HG03060 (cell line): Measurements from ENCODE around the gene NREP.
A peak's percentile ranks its signal among the peaks of the same experiment; 100 is the strongest.
"Not testable (repeated sequence)": the region's sequence is repeated elsewhere in the genome, so short reads cannot be mapped to it uniquely, and the experiment has no call there.

ENCODE experiments used
- ATAC-seq: cut with Tn5 transposase; IDR thresholded peaks from one replicate; pipeline ENCODE4 v1.9.1; 2021; ENCODE audit warnings: low read depth, moderate number of reproducible peaks; ENCODE audit not compliant: unreplicated experiment

NREP gene

GRCh38 chr5:111741278-111741677, 15.7 kb downstream of the NREP start:
- ATAC-seq: no peak

GRCh38 chr5:111739416-111739815, 17.6 kb downstream of the NREP start:
- ATAC-seq: no peak

DNA sequence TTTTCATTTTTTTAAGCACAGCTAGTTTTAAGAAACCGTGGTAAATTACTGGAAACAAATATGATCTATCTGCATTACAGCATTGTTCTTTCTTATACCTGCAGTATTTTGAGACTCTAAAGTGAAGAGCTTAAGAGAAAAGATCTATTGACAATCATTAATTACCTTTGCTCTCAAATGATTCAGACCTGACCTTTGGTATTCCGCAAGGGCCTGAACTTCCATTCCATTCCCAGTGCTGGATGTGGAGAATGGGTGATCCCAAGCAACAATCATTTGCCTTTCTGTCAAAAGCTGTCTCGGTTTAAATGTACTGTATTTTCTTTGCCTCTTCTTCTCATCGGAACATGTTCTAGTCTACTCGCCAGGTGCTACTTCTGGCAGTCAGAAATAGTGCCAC, 18.9 kb downstream of the NREP start:
- no peak for ATAC-seq

- ATAC-seq: no peak
Measured at GRCh38 chr5:111737716-111738115, 19.3 kb downstream of the NREP start.

DNA sequence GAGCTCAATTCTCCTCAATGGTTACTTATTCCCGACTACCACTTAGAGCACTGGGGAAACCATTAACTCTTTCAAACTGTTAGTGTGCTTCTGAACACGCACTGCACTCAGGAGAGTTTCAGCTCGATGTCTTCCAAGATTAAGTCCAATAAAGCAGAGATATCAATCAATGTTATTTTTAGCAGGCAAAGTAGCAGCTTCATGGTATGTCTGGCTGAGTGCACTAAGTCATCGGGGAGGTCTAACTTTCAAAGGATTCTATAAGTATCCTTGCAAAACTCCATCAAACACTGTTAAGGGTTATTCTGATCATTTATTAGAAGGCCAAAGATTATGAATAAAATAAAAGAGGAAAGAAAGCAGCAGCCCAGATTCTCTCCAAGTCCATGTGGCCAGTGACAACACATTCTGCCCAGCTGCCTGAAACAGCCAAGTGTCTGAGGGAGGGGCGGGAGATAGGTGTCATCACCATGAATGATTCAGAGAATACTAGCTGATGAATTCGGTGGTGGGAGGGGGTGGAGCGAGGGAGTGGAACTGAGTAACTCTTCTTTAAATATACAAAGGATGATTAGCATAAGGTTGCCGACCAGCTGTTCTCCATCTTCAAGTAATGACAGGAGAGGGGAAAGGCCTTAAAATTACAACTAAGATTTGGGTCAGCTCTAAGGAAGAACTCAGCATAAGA, 21.3 kb downstream of the NREP start:
- no peak for ATAC-seq

DNA sequence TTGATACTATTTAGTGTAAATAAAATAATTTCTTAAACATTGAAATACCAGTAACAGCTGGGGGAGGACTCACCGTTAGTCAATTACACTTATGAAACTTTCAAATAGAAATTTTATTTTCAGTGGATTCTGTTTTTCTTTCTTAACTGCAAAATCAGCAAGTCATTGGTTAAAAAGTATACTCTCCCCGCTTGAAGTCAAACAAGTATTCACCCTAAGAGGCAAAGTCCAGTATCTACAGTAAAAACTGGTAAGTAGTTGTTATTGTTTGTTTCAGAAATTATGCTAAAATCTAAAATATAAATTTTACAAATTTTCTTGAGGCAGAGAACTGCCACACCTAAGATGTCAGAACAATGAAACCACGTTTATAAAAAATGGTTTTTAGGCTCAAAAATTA, 22.4 kb downstream of the NREP start:
- ATAC-seq: no peak

DNA sequence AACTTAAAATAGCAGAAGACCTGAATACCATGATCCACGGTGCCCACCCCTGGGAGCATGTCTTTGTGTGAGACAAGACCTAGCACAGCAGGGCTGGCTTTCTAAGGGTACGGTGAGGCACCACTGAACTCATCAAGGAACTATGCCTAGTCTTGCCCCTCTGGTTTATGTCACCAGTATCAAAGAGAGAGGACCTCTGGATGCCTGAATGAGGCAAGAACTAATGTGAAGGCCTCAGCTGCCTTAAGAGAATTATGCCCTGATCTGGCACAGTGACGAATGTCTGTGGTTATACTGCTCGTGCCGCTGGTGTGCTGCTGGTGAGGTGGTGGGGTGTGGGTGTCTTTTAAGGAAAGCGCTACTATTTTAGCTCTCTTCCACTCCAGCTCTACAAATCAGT, 23.0 kb downstream of the NREP start:
- no peak for ATAC-seq

DNA sequence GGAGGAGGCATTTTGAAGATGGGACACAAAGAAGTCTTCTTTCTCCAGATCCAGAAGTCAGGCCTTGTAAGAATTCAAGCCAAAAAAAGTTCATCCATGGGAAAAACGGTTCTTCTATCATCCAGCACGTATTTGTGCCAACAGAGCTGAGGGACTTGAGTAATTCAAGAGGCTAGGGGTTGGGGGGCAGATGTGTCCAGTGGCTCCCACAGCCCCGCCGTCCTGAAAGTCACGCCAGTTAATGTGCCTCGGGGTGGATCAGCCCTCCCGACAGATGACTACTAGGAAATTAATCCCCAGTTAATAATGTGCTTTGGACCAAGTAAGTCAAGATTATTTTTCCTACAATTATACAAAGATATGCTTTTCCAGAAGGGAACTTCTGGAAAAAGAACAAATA, 23.4 kb downstream of the NREP start:
- no peak for ATAC-seq

- ATAC-seq: no peak
Measured at GRCh38 chr5:111731638-111732037, 25.4 kb downstream of the NREP start.

GRCh38 chr5:111730659-111731382, 26.2 kb downstream of the NREP start:
- no peak for ATAC-seq

GRCh38 chr5:111728941-111729340, 28.1 kb downstream of the NREP start:
- no peak for ATAC-seq

DNA sequence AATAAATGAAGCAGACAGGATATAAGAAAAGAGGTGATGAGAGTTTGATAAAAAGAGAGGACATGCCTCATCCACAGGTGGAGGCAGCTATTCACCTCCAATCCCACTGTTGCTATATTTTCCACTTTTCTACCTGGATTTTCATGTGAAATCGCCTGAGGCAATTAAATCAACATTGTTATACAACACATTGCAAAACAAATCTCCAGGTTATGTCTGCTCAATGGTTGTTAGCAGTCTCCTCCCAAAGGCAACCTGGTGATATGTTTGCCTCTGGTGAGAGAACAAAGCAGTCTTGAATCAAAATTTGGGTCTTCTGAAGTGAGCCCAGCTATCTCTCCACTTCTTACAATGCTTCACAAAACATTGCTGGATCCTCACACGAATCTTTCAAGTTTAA, 30.0 kb downstream of the NREP start:
- no peak for ATAC-seq

DNA sequence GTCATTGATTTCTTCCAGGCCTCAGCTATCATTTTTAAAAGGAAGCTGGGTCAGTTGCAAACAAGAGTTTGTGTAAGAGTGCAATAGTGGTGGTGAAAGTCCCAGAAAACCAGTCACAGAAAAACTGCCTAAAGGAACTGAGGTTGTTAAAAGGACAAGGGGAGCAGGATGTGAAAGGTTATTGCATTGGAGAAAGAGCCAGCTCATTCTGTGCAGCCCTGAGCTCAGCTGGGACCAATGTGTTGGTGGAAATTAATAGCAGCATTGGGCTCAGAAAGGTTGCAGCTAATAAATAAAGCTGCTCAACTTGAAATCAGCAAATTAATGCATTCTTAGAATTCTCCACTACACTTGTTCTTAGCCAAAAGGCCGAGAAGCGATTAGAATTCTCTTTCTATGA, 34.9 kb downstream of the NREP start:
- ATAC-seq: no peak

DNA sequence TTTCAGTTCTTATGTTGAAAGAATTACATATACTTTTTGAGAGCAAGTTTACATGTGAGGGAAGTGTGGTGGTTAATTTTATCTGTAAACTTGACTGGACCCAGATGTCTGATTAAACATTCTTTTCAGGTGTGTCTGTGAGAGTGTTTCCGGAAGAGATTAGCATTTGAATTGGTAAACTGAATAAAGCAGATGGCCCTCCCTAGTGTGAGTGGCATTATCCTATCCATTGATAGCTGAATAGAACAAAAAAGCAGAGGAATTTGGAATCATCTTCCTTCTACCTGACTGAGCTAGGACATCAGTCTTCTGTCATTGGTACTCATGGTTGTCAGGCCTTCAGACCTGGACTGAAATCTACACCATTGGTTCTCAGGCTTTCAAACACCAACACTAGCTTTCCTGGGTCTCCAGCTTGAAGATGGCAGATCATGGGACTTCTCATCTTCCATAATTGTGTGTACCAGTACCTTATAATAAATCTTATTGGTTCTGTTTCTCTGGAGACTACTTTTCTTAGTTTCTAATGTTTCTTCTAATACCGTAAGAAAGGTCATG, 36.6 kb downstream of the NREP start:
- no peak for ATAC-seq

- no peak for ATAC-seq
Measured at GRCh38 chr5:111719773-111720172, 37.2 kb downstream of the NREP start.

- ATAC-seq: not testable (repeated sequence)
Measured at GRCh38 chr5:111716789-111717188, 40.2 kb downstream of the NREP start.

- ATAC-seq: no peak
Measured at GRCh38 chr5:111707630-111708164, 49.3 kb downstream of the NREP start.

- no peak for ATAC-seq
Measured at GRCh38 chr5:111706345-111706744, 50.6 kb downstream of the NREP start.

DNA sequence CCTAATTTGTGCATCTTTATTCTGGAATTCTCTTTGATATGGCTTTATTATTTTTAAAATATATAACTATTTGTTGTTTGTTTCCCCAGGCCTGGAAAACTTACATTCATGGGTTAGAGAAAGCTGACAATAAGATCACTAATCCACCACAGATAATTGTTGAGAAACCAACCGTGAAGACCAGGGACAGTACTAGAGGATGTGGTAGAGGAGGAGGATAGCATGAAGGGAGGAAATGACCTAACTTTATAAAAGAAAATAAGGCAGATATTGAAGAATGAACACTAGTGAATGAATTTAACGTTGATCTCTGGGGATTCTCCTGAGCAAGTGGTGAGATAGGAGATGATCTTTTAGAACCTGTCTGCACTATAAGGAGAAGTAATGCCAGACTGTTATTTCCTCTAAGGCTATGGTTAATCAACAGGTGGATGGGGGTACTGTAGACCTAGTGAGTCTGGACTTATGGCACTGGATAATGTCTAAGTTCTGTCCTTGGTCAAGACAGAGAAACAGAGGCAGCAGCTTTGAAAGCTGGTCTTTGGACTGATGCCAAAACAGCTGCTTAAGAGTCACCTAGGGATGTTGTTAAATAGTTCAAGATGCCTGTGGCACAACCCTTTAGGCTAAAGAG, 52.4 kb downstream of the NREP start:
- ATAC-seq: no peak

GRCh38 chr5:111703662-111704061, 53.3 kb downstream of the NREP start:
- peak; percentile 88 for ATAC-seq

- no peak for ATAC-seq
Measured at GRCh38 chr5:111699976-111700375, 57.0 kb downstream of the NREP start.
